Stimulated activated CD8-positive, alpha-beta memory T cell treated with anti-CD3 and anti-CD28 coated beads, Interleukin-15, amount 100 ng/mL, for 24 hours (primary cell): ENCODE data around the gene ZNF618.

Experiments used
- DNase-seq: peaks from one replicate; pipeline ENCODE4 v3.0.0-alpha.2; 2020; ENCODE audit warnings: low read depth

Gene ZNF618

GRCh38 chr9:113934829-113935676 lies 58.9 kb downstream of the ZNF618 start:
- DNase-seq, result no peak

- DNase-seq, result no peak
Observed at GRCh38 chr9:113935677-113936380, 59.7 kb downstream of the ZNF618 start.

GRCh38 chr9:113940077-113940476 lies 64.0 kb downstream of the ZNF618 start:
- DNase-seq, result no peak

DNA sequence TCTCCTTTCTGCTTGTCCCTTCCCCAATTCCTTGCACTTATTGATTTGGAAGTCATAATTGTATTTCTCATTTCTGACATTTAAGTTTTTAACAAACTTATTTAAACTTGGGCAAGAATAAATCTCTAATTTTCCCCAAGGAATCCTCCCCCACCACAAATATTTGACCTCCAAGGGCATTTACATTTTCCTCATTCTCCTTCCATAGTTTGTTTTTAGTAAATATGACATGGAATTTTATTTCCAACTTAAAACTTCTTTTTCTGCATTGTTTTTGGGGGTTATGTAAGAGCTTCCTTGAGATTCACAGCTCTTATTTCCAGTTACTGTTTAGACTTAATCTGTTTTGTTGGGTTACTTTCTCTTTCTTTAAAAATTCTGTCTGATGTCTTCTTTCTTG lies 64.9 kb downstream of the ZNF618 start:
- DNase-seq, result no peak

DNA sequence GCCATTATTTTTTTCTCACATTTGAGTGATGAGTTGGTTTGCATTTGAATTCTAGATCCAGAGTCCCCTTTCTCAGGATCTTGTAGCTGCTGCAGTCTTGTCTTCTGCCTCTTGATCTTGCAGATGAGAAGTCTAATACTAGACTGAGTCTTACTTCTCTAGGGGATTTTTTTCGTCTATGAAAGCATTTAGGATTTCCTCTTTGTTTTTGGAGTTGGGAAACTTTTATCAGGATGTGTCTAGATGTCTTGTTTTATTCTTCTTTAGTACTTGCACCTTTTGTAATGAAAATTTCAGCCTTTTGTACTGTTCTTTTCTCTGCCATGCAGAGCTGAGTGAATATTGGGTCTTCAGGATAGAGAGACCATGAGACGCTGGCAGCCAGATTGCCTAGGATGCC lies 65.4 kb downstream of the ZNF618 start:
- no peak for DNase-seq

DNA sequence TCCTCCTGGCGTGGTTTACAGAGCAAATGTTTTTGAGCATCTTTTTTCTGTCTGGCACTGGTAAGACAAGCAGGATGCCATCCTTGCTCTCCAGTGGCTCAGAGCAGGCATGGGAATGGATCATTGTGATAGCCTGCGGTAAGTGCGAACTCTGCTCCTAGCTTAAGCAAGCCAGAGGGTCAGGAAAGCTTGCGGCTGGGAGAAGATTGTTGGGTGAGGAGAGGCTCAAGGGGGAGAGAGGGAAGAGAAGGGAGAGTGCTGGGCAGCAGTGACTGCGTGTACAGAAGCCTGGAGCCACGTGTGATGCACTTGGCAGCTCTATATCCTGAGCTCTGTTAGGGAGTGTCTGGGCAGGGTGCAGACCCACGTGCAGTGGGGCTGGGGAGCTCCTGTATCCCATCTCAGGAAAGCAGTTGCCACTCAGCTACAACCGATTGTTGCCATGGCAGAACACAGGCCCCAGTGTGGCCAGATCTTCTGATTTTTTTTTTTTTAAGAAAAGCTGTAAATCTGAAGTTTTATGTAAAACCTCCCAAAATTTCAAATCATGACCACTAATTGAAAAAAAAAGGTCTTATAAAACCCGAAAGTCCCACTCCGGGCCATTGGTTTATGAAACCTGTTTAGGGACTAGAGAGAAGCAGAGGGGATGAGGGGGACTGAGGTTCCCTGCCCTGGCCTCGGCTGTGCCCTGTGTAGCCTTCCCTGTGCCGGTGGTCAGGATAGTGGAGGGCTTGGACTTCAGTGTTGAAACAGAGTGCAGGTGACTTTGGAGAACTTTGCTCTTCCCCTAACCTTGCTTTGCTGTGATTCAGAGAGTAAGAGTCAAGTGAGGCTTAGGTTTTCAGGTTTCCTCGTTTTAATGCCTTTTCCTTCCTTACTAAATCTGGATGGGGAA lies 67.3 kb downstream of the ZNF618 start:
- DNase-seq, result no peak

DNA sequence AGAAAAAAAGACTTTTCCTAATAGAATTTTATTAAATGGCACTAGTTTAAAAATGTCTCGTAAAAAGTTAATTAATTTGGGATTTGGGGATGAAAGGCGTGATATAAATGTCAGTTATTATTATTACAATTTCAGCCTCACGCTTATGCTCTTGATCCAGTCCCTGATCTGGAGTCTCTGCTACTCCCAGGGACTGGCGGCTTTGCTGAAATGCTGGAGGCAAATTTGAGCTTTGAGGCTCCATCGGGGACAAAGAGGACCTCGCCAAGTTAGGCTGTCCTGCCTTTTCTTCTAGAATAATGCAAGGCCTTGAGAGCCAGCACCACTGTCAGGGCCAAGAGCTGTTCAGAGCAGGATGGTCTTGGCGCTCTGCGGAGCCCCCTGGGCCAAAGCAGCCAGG lies 69.7 kb downstream of the ZNF618 start:
- DNase-seq, result no peak

- DNase-seq, result no peak
Observed at GRCh38 chr9:113946496-113947115, 70.5 kb downstream of the ZNF618 start.

DNA sequence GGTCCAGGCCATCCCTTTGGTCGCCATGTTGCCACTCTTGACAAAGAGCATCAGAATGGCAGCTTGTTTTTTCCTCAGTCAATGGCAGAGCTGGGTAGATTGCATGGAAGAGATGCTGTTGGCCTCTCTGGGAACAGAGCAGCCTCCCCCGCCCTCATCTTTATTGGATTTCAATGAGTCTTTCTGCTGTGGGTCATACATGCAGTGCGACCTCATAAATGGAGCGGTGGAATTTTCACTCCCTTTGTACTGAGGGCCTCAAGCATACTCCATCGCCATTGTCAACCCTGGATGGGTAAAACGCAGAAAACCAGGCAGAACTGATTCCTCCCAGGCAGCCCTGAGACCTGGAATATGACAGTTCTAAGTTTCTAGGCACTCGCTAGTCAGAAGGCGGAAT lies 71.8 kb downstream of the ZNF618 start:
- no peak for DNase-seq

DNA sequence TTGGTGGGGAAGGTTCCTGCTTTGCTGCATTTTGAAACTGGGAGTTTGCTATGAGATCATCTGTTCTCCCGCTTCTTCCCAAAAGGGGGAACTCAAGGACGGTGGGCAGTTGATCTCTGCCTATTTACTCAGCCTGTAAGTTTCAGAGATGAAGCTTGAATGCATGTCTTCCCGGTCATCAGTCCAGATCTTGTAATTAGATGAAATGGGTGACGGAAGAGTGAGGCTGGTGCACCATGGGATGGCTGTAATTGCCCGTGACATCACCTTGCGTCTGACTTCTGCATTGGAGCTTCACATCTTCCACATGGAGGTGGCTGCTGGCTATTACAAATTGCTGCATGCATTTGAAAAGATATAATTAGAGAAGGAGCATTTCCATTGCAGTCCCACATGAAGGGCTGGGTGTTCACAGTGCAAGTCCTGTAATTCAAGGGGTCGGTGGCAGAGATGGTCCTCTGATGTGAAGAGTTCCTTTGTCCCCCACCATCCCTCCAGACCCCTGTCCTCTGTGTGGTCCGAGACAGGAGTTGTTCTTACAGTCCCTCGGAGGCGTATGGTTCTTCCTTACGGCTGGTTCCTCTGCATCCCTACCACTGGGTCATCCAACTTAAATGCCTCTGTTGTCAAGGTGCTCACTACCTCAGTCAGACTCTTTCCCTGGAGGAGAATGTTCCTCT lies 72.9 kb downstream of the ZNF618 start:
- no peak for DNase-seq

DNA sequence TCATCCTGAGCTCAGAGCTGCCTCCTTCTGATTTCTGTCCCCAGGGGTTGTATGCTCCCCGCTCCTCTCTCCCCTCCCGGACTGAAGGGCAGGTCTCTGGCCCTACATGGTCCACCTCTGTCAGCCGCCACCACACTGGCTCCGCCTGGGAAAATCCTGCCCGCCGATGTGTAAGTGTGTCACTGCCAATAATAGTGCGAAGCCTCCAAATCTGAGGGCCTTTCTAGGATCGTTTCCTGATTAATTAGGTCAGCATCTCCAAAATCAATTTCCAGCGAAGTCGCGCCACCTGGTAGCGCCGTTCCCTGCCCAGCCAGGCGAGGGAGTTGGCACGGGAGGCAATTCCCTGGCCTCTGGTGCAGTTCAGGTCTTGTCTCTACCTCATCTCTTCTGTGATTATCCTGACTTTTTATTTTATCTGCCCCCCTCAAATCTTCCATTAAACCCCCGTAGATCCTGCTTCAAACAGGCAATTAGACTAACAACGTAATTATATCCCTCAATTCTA lies 73.5 kb downstream of the ZNF618 start:
- no peak for DNase-seq

DNA sequence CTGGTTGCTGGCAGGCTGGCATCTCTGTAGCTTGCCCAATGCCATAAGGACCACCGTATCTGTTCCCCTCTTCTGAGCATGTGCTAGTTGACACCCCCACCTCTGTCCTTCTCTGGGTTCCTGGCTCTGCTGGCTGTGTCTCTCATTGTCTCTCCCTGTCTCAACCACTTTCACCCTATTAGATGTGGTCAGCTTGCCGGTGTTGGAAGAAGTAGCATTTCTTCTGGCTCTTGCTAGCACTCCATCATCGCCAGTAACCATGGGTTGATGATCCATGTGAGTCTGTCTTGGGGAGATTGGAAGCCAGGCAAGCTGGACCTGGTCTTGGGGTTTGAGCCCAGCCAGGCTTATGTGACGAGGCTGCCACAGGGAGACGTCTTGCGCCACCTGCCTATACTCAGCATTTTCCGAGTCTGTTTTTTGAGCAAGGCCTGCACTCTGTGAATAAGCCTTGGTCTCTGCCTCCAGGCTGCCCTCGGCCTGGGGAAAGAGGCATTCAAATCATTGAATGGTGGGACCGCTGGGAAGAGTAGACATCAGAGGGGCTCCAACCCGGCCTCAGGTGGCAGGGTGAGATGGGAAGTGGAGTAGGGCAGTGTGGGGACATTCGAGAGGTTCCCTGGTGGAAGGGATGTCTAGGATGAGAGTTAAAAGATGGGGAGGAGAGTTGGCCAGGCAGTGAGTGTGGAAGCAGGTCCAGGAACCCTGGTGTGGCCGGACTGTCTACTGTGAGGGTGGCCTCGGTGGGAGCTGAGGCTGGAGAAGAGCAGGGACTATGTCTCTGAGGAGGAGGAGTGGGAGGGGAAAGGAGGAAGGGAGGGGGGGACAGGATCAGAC lies 74.3 kb downstream of the ZNF618 start:
- no peak for DNase-seq

DNA sequence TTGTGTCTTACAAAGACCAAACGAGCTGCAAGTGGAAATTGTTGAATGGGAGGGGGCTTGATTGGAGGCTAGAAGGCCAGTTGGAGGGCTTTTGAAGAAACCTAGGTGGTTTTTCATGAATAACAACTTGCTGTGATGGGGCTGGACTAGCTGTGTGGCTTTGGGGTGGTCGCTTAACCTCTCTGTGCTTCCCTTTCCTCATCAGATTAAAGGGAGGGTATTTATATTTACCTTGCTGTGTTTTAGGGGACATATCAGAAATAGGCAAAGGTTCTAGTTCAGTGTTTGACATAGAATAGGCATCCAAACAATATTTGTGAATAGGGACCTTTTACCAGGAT lies 74.9 kb downstream of the ZNF618 start:
- no peak for DNase-seq

DNA sequence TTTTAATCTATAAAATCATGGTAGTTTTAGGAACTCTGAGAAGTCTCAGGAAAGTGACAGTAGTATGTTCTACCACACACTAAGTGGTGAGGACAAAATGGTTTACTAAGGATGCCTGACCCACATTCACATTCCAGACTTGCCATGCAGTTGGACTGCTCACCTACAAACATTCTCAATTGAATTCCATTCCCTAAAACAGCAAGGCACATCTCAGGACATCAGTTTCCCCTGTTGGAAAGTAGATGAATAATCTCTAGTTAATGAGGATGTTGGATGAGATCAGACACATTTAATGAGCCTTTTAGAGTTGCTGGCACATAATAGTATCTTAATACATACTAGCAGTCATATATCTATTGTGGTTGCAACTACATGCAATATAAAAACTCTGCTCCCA lies 76.6 kb downstream of the ZNF618 start:
- no peak for DNase-seq

DNA sequence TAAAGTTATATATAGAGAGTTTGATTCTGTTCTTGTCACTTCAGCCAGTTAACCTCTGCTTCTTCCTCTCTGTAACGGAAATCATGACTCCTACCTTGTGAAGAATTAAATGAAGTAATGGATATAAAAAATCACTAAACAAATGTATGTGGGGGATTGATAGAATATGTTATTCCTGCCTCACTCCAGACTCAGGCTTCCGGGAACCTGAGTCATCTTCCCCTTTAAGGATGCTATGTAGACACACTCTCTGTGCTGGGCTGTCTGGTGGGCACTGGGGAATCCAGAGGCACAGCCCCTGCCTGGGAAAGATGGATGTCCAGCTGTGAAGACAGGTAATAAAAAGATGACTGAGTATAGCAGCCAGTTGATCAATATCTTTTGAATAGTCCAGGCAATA lies 77.4 kb downstream of the ZNF618 start:
- no peak for DNase-seq

DNA sequence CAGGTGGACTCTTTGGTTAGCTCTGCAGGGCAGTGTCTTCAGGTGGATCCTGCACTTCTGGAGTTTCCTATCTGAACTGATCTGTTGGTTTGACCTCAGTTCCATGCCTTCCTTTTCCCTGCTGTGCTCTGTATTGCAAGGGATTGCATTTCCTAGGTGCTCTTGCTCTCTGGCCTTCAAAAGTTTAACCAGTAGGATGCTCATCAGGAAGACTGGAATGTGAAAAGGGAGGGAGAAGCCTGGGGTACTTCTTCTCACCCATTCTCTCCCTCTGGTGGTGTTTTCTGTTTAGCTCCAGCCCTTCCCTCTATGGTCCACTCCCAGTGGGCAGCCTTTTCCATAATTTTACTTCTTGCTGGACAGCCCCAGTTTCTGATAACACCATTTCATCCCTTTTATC lies 78.5 kb downstream of the ZNF618 start:
- DNase-seq, result no peak

GRCh38 chr9:113955076-113955752 lies 79.1 kb downstream of the ZNF618 start:
- DNase-seq, result no peak

- no peak for DNase-seq
Observed at GRCh38 chr9:113956901-113957300, 80.8 kb downstream of the ZNF618 start.

- no peak for DNase-seq
Observed at GRCh38 chr9:113957351-113957750, 81.2 kb downstream of the ZNF618 start.

DNA sequence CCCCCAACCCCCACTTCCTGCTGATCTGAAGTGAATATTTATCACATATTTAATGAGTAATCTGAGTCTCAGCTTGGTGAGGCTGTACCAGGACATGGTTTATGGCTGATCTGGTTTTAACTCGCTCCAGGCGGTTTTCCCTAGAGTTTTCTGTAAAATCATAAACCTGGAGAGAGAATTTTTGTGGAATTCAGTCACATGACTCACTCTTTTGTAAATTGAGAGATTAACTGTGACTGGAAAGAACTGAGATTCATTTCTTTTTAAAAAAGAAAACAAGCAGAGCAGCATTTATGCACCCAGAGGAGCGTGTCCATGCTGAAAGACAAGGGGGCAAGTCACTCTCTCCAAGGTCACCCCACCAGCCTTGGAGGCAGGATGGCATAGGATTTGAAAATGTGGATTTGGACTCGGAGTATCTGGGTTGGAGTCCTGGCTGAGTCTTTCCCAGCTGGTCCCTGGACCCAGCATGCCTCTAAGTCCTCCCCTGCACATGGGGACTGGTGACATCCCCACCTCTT lies 81.8 kb downstream of the ZNF618 start:
- no peak for DNase-seq
